Cardiac muscle cell (in vitro differentiated cells and primary cell): ENCODE measurements around the gene CLIC6. TPM values are rescaled to one million over a fixed set of nuclear protein-coding genes. Genes with fewer than 3 reads are reported as not detected.

Source experiments
- DNase-seq, 2 donors: peaks; one replicate each; pipeline versions ENCODE4 v3.0.0 to v3.0.0-alpha.2; 2010 to 2017; ENCODE audit warnings: low read depth in 1 of 2, low spot score in 1 of 2
- H3K27ac ChIP-seq: fragments of 200-600 bp; sonication (generic); 2 replicates; pipeline ENCODE4 v1.5.1; 2016
- H3K27me3 ChIP-seq: fragments of 200-600 bp; sonication (generic); 2 replicates; pipeline ENCODE4 v1.6.0; 2016; ENCODE audit warnings: control low read depth
- H3K36me3 ChIP-seq: fragments of 200-600 bp; sonication (generic); 2 replicates; pipeline ENCODE4 v1.5.1; 2016; ENCODE audit warnings: control low read depth
- H3K4me1 ChIP-seq: fragments of 200-600 bp; sonication (generic); 2 replicates; pipeline ENCODE4 v1.8.1; 2017; ENCODE audit warnings: low read depth, mild to moderate bottlenecking, mixed run types
- H3K4me3 ChIP-seq: fragments of 200-600 bp; sonication (generic); 2 replicates; pipeline ENCODE4 v1.5.1; 2016; ENCODE audit warnings: mild to moderate bottlenecking
- H3K9me3 ChIP-seq: fragments of 200-600 bp; sonication (generic); 2 replicates; pipeline ENCODE4 v1.5.1; 2017; ENCODE audit warnings: low read depth, mild to moderate bottlenecking, control low read depth
- CTCF ChIP-seq: IDR thresholded peaks from 2 replicates; pipeline ENCODE4 v1.5.1; 2012; ENCODE audit warnings: low read depth, mild to moderate bottlenecking, low read length
- polyA plus RNA-seq: library from polyadenylated mRNA; unstranded; fragments of >200 nt; fragmentation: Nextera tagmentation; extraction: Ambion mirVana; gene quantifications from 2 replicates; pipeline ENCODE4 v1.2.1, GENCODE V29; 2016
- total RNA-seq: library from RNA; depleted of rRNA; stranded (reverse); fragments of >200 nt; gene quantifications from 2 replicates; pipeline ENCODE4 v1.2.3, GENCODE V29; 2016

Gene CLIC6
- total and polyA plus RNA-seq, 2 experiments from 2014 or later, result not detected

GRCh38 chr21:34754690-34755647 is 86.2 kb downstream of the CLIC6 start:
- DNase-seq, result no peak

GRCh38 chr21:34761758-34762330 is 93.0 kb downstream of the CLIC6 start:
- no peak overlapping the region for H3K4me3 ChIP-seq
- no peak overlapping the region for H3K27ac ChIP-seq
- no peaks in the 10 kb centered on the region for H3K4me1 ChIP-seq
- H3K9me3 ChIP-seq, result no peaks in the 10 kb centered on the region
- DNase-seq, result no peak
- no peak for TF ChIP-seq CTCF
- no peaks in the 10 kb centered on the region for H3K27me3 ChIP-seq
- H3K36me3 ChIP-seq, result no peaks in the 10 kb centered on the region

More at GRCh38 chr21:34754690-34755647, 86.2 kb downstream of the CLIC6 start:
- Histone ChIP-seq H3K36me3 (no peaks in the 10 kb centered on the region), H3K4me1 (no peaks in the 10 kb centered on the region), H3K4me3 (no peak overlapping the region), H3K27ac (no peak overlapping the region), H3K9me3 (no peaks in the 10 kb centered on the region), H3K27me3 (peaks cover 36% of the 10 kb centered on the region)
- no peak for TF ChIP-seq CTCF

- no peak overlapping the region for H3K4me3 ChIP-seq
- DNase-seq, result peak in 1 of 2 donors; percentile 47
- TF ChIP-seq CTCF, result no peak
- H3K4me1 ChIP-seq, result no peaks in the 10 kb centered on the region
- H3K27me3 ChIP-seq, result no peaks in the 10 kb centered on the region
- H3K36me3 ChIP-seq, result no peaks in the 10 kb centered on the region
- H3K27ac ChIP-seq, result no peak overlapping the region
- no peaks in the 10 kb centered on the region for H3K9me3 ChIP-seq
Measured at GRCh38 chr21:34762786-34763185, 94.0 kb downstream of the CLIC6 start.

GRCh38 chr21:34764715-34765284 is 96.0 kb downstream of the CLIC6 start:
- H3K36me3 ChIP-seq, result no peaks in the 10 kb centered on the region
- DNase-seq, result no peak
- H3K4me3 ChIP-seq, result no peak overlapping the region
- no peaks in the 10 kb centered on the region for H3K27me3 ChIP-seq
- no peaks in the 10 kb centered on the region for H3K9me3 ChIP-seq
- no peak overlapping the region for H3K27ac ChIP-seq
- H3K4me1 ChIP-seq, result no peaks in the 10 kb centered on the region
- TF ChIP-seq CTCF, result no peak

- TF ChIP-seq CTCF, result no peak
- Histone ChIP-seq H3K4me3 (no peak overlapping the region), H3K27me3 (no peaks in the 10 kb centered on the region), H3K4me1 (no peaks in the 10 kb centered on the region), H3K36me3 (no peaks in the 10 kb centered on the region), H3K9me3 (no peaks in the 10 kb centered on the region), H3K27ac (no peak overlapping the region)
- DNase-seq, result no peak
Measured at GRCh38 chr21:34765619-34766018, 96.8 kb downstream of the CLIC6 start.
